Measurements from ENCODE around the gene WEE1. TPM values are rescaled to one million over a fixed set of nuclear protein-coding genes. Genes with fewer than 3 reads are reported as not detected.
A peak's percentile ranks its signal among the peaks of the same experiment; 100 is the strongest.

The WEE1 gene
- total RNA-seq, 1 experiment from 2014 or later = 34.5 TPM

DNA sequence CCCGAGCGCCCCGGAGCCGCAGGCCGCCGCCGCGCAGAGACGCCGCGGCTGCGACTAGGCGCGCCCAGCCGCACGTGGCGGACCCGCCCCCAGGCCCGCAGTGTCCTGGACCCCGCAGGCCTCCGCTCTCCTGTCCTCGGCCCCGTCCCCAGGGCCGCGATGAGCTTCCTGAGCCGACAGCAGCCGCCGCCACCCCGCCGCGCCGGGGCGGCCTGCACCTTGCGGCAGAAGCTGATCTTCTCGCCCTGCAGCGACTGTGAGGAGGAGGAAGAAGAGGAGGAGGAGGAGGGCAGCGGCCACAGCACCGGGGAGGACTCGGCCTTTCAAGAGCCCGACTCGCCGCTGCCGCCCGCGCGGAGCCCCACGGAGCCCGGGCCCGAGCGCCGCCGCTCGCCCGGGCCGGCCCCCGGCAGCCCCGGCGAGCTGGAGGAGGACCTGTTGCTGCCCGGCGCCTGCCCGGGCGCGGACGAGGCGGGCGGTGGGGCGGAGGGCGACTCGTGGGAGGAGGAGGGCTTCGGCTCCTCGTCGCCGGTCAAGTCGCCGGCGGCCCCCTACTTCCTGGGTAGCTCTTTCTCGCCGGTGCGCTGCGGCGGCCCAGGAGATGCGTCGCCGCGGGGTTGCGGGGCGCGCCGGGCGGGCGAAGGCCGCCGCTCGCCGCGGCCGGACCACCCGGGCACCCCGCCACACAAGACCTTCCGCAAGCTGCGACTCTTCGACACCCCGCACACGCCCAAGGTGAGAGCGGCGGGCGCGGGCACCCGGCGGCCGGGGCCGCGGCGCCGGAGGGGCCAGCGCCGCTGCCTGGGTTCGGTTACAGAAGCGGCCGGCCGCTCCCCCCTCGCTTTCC, 528 bp downstream of the WEE1 start:
- ChIA-PET CTCF (interaction anchor here (0.6 to 1.2 kb wide), 11 partner anchors 35 to 1318 kb away, joined by 3 to 6 read pairs (median 3); partner anchors contain the start of gene ADM), POLR2A (interaction anchor here (0.6 to 8.4 kb wide), 25 partner anchors 9 to 1283 kb away, joined by 3 to 214 read pairs (median 4); partner anchors contain the start of genes SBF2, ZBED5 and ZNF143)
- intact Hi-C loops (cut with micrococcal nuclease) = loop anchor here (2.0 to 5.0 kb wide), 2 partner anchors 113 to 212 kb away; partner anchors contain the start of gene ZNF143
- Mint-ChIP-seq H3K36me3 (ENCODE audit: insufficient read depth, unreplicated experiment) (peaks cover 44% of the 10 kb centered on the region), H3K4me3 (ENCODE audit: unreplicated experiment) (peak overlapping the region; percentile 79), H3K27me3 (ENCODE audit: insufficient read depth, unreplicated experiment) (no peaks in the 10 kb centered on the region), H3K4me1 (ENCODE audit: insufficient read depth, unreplicated experiment) (peaks cover 18% of the 10 kb centered on the region), H3K27ac (ENCODE audit: low read depth, unreplicated experiment) (peak overlapping the region; percentile 99), H3K9me3 (ENCODE audit: unreplicated experiment) (no peaks in the 10 kb centered on the region)
- no peak for DNase-seq (ENCODE audit: unreplicated experiment)
- BruUV-seq (replicated peaks) = no TSS peak
- TF ChIP-seq, protein P1, sequence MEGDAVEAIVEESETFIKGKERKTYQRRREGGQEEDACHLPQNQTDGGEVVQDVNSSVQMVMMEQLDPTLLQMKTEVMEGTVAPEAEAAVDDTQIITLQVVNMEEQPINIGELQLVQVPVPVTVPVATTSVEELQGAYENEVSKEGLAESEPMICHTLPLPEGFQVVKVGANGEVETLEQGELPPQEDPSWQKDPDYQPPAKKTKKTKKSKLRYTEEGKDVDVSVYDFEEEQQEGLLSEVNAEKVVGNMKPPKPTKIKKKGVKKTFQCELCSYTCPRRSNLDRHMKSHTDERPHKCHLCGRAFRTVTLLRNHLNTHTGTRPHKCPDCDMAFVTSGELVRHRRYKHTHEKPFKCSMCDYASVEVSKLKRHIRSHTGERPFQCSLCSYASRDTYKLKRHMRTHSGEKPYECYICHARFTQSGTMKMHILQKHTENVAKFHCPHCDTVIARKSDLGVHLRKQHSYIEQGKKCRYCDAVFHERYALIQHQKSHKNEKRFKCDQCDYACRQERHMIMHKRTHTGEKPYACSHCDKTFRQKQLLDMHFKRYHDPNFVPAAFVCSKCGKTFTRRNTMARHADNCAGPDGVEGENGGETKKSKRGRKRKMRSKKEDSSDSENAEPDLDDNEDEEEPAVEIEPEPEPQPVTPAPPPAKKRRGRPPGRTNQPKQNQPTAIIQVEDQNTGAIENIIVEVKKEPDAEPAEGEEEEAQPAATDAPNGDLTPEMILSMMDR (IDR thresholded peaks at IDR 0.05; ENCODE audit: unreplicated experiment) = no peak

DNA sequence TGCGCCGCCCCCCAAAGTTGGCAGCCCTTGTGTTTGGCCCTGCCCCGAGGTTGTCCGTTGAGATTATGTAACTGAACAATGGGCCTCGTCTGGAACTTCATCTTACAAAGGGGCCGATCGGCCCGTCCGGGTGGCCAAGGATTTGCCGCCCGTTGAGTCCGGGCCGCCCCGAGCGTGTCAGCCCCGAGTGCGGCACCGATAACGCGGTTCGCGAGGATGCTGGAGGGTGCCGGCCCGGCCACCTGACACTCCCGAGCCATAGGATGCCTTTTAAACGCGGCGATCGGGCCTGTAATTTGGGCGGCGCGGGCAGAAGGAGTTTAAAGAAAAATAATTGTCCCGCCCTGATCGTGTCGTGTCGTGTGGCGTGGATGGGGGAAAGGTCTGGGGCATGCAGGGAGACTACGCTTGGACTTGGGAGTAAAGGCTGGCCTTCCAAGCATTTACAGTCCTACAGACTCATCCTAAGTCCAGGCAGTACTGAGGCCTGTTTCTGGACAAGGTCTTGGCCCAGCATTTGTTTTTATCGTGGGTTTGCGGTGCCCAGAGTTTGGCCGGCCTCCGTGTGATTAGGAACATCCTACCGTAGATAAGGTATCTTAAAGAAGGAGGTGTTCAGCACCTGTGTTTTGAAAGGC, 1.3 kb downstream of the WEE1 start:
- TF ChIP-seq, protein P1 (IDR thresholded peaks at IDR 0.05; ENCODE audit: unreplicated experiment) = no peak
- intact Hi-C loops (cut with micrococcal nuclease) = loop anchor here (1.0 to 5.0 kb wide), 3 partner anchors 114 to 212 kb away; partner anchors contain the start of gene ZNF143
- ChIA-PET CTCF (interaction anchor here (0.7 to 2.9 kb wide), 6 partner anchors 8 to 730 kb away, joined by 3 to 28 read pairs (median 3); partner anchors contain the start of gene ADM), POLR2A (interaction anchor here (0.7 to 8.4 kb wide), 25 partner anchors 10 to 1235 kb away, joined by 3 to 214 read pairs (median 5); partner anchors contain the start of genes ADM, SWAP70 and ZNF143)
- peaks cover 10% of the 10 kb centered on the region for H3K4me1 Mint-ChIP-seq (ENCODE audit: insufficient read depth, unreplicated experiment)
- DNase-seq (ENCODE audit: unreplicated experiment) = peak; percentile 33
- TSS peak; percentile 45 for BruUV-seq (replicated peaks)
- H3K27ac Mint-ChIP-seq (ENCODE audit: low read depth, unreplicated experiment) = peak overlapping the region; percentile 99
- no peaks in the 10 kb centered on the region for H3K27me3 Mint-ChIP-seq (ENCODE audit: insufficient read depth, unreplicated experiment)
- H3K4me3 Mint-ChIP-seq (ENCODE audit: unreplicated experiment) = peak overlapping the region; percentile 79
- no peaks in the 10 kb centered on the region for H3K9me3 Mint-ChIP-seq (ENCODE audit: unreplicated experiment)
- H3K36me3 Mint-ChIP-seq (ENCODE audit: insufficient read depth, unreplicated experiment) = peaks cover 49% of the 10 kb centered on the region

DNA sequence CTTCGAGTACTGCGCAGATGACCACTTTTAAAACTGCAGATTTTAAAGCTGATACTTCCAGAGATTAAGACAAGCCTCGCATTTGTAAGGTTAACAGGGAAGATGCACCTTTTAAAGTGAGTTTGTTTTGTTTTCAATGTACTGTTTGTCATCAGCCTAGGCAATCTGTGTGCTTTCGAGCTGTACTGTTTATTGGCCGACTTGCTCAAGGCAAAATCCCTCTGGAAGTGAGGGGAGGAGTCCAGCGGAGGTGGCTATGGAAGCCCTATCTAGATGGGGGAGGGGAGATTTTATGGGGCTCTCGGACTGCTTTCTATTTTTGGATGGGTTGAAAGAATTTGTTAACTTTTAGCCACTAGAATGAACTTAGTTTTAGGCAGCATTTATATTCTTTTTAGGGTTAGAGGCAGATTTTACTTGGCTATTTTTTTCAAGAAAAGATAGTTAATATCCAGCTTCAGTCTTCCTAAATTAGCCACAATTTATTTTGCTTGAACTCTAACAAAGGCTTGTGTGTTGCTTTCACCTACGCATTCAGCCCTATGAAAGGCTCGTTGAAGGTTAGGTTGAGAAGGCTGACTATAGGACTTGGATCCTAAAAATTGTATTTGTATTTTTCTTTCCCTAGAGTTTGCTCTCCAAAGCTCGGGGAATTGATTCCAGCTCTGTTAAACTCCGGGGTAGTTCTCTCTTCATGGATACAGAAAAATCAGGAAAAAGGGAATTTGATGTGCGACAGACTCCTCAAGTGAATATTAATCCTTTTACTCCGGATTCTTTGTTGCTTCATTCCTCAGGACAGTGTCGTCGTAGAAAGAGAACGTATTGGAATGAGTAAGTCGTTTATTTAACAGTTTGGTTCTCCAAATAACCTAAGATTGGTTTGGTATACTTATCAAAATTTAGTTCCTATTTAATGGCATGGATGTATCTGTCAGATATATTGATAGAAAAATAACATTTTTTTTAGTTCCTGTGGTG, 2.1 kb downstream of the WEE1 start:
- Mint-ChIP-seq H3K27ac (ENCODE audit: low read depth, unreplicated experiment) (peak overlapping the region; percentile 99), H3K27me3 (ENCODE audit: insufficient read depth, unreplicated experiment) (no peaks in the 10 kb centered on the region), H3K9me3 (ENCODE audit: unreplicated experiment) (no peaks in the 10 kb centered on the region), H3K4me3 (ENCODE audit: unreplicated experiment) (peak overlapping the region; percentile 79), H3K36me3 (ENCODE audit: insufficient read depth, unreplicated experiment) (peaks cover 57% of the 10 kb centered on the region), H3K4me1 (ENCODE audit: insufficient read depth, unreplicated experiment) (peaks cover 6% of the 10 kb centered on the region)
- intact Hi-C loops (cut with micrococcal nuclease) = loop anchor here (1.0 to 2.0 kb wide), 2 partner anchors 115 to 173 kb away; partner anchors contain the start of gene ZNF143
- BruUV-seq (replicated peaks) = TSS peak; percentile 24
- ChIA-PET CTCF (interaction anchor here (0.6 to 2.9 kb wide), 7 partner anchors 9 to 728 kb away, joined by 3 to 28 read pairs (median 5); no protein-coding TSS in a partner anchor), POLR2A (interaction anchor here (0.7 to 8.4 kb wide), 29 partner anchors 9 to 1234 kb away, joined by 3 to 214 read pairs (median 5); partner anchors contain the start of genes ADM, SWAP70 and ZNF143)
- TF ChIP-seq, protein P1 (IDR thresholded peaks at IDR 0.05; ENCODE audit: unreplicated experiment) = no peak
- peak; percentile 92 for DNase-seq (ENCODE audit: unreplicated experiment)
